ENCODE results near the gene STON2. TPM values are rescaled to one million over a fixed set of nuclear protein-coding genes. Genes with fewer than 3 reads are reported as not detected.

Gene STON2
- total RNA-seq, 1 experiment from 2014 or later = 12.3 TPM

- DNase-seq = no peak
- ChIA-PET CTCF (no interaction called here), POLR2A (ENCODE audit: unreplicated experiment) (no interaction called here)
- no peak for ATAC-seq
- Histone ChIP-seq H3K4me2 (ENCODE audit: low read length) (no peak overlapping the region), H3K4me3 (ENCODE audit: low read length) (no peak overlapping the region), H3K4me1 (ENCODE audit: insufficient read depth, low read length) (no peaks in the 10 kb centered on the region), H3K27ac (ENCODE audit: low read length) (no peak overlapping the region), H3K9ac (ENCODE audit: low read length) (no peak overlapping the region), H3K9me3 (ENCODE audit: low read length) (no peaks in the 10 kb centered on the region), H4K20me1 (ENCODE audit: low read length) (no peaks in the 10 kb centered on the region), H2AFZ (ENCODE audit: low read length) (no peak overlapping the region), H3K36me3 (ENCODE audit: low read depth, low read length) (no peaks in the 10 kb centered on the region), H3K9me2 (replicated peaks; ENCODE audit: low read length) (no peaks in the 10 kb centered on the region), H3F3A (ENCODE audit: low read length, unreplicated experiment) (no peaks in the 10 kb centered on the region), H3K27me3 (ENCODE audit: low read length) (no peaks in the 10 kb centered on the region), H3K79me2 (ENCODE audit: low read length) (no peaks in the 10 kb centered on the region)
- BruUV-seq (replicated peaks) = no TSS peak
- TF ChIP-seq, protein P1, sequence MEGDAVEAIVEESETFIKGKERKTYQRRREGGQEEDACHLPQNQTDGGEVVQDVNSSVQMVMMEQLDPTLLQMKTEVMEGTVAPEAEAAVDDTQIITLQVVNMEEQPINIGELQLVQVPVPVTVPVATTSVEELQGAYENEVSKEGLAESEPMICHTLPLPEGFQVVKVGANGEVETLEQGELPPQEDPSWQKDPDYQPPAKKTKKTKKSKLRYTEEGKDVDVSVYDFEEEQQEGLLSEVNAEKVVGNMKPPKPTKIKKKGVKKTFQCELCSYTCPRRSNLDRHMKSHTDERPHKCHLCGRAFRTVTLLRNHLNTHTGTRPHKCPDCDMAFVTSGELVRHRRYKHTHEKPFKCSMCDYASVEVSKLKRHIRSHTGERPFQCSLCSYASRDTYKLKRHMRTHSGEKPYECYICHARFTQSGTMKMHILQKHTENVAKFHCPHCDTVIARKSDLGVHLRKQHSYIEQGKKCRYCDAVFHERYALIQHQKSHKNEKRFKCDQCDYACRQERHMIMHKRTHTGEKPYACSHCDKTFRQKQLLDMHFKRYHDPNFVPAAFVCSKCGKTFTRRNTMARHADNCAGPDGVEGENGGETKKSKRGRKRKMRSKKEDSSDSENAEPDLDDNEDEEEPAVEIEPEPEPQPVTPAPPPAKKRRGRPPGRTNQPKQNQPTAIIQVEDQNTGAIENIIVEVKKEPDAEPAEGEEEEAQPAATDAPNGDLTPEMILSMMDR (conservative IDR thresholded peaks at IDR 0.05; ENCODE audit: low read depth, low read length) = no peak
- TF ChIP-seq EZH2 (IDR thresholded peaks at IDR 0.05; ENCODE audit: low read length, unreplicated experiment) (no peak), EZH2phosphoT487 (IDR thresholded peaks at IDR 0.05; ENCODE audit: borderline replicate concordance, low read length) (no peak)
- intact Hi-C loops (cut with micrococcal nuclease) = no loop called here
Observed at GRCh38 chr14:81429028-81429427, 28.9 kb upstream of the STON2 start.

DNA sequence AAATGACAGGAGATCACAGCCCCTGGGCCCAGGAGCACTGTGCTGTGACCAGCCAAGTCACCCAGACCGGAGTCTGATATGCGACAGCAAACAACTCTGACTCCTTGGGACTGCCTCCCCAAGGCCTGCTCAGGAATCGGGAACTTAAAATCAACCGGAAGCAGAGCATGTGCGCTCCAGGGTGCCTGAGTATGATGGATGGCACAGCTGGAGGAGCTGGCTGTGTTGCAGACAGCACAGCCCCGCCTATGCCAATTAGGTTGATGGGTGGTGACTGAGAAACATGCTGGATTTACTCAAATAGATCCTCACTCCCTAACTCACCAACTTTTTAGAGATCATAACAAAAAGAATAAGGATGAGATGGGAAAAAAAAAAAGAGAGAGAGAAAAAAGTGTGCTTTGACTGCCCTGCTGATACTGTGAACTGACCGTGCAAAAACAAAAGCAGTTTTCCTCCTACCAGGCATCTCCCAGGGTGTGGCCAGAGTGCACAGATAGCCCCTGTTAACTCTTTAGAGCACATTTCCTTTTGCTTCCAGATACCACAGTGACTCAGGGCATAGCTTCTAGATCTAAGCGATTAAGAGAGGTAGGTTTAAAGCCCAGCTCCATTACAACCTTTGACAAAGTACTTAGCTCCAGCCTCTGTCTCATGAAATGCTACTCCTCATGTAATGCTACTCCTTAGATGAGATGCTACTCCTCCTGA lies 27.4 kb upstream of the STON2 start:
- no peak overlapping the region for H3K4me2 ChIP-seq (ENCODE audit: low read length)
- no TSS peak for BruUV-seq (replicated peaks)
- no peaks in the 10 kb centered on the region for H4K20me1 ChIP-seq (ENCODE audit: low read length)
- no peaks in the 10 kb centered on the region for H3K4me1 ChIP-seq (ENCODE audit: insufficient read depth, low read length)
- TF ChIP-seq, protein P1 (conservative IDR thresholded peaks at IDR 0.05; ENCODE audit: low read depth, low read length) = no peak
- TF ChIP-seq EZH2 (IDR thresholded peaks at IDR 0.05; ENCODE audit: low read length, unreplicated experiment) (no peak), EZH2phosphoT487 (IDR thresholded peaks at IDR 0.05; ENCODE audit: borderline replicate concordance, low read length) (no peak)
- H3K27ac ChIP-seq (ENCODE audit: low read length) = no peak overlapping the region
- ATAC-seq = no peak
- no peaks in the 10 kb centered on the region for H3F3A ChIP-seq (ENCODE audit: low read length, unreplicated experiment)
- H3K9ac ChIP-seq (ENCODE audit: low read length) = no peak overlapping the region
- CTCF ChIA-PET = no interaction called here
- H3K36me3 ChIP-seq (ENCODE audit: low read depth, low read length) = no peaks in the 10 kb centered on the region
- no peaks in the 10 kb centered on the region for H3K9me3 ChIP-seq (ENCODE audit: low read length)
- no peak overlapping the region for H3K4me3 ChIP-seq (ENCODE audit: low read length)
- no peak overlapping the region for H2AFZ ChIP-seq (ENCODE audit: low read length)
- intact Hi-C loops (cut with micrococcal nuclease) = no loop called here
- no peaks in the 10 kb centered on the region for H3K79me2 ChIP-seq (ENCODE audit: low read length)
- peak; percentile 11 for DNase-seq
- no peaks in the 10 kb centered on the region for H3K9me2 ChIP-seq (replicated peaks; ENCODE audit: low read length)
- POLR2A ChIA-PET (ENCODE audit: unreplicated experiment) = no interaction called here
- no peaks in the 10 kb centered on the region for H3K27me3 ChIP-seq (ENCODE audit: low read length)

- ATAC-seq = no peak
Observed at GRCh38 chr14:81423504-81423903, 23.4 kb upstream of the STON2 start.

More at GRCh38 chr14:81423504-81423903, 23.4 kb upstream of the STON2 start:
- intact Hi-C loops (cut with micrococcal nuclease) = no loop called here
- CTCF ChIA-PET = no interaction called here
- H4K20me1 ChIP-seq (ENCODE audit: low read length) = no peaks in the 10 kb centered on the region
- H3K9me2 ChIP-seq (replicated peaks; ENCODE audit: low read length) = no peaks in the 10 kb centered on the region
- TF ChIP-seq EZH2phosphoT487 (IDR thresholded peaks at IDR 0.05; ENCODE audit: borderline replicate concordance, low read length) (no peak), EZH2 (IDR thresholded peaks at IDR 0.05; ENCODE audit: low read length, unreplicated experiment) (no peak)
- TF ChIP-seq, protein P1 (conservative IDR thresholded peaks at IDR 0.05; ENCODE audit: low read depth, low read length) = no peak
- no peak for DNase-seq
- H2AFZ ChIP-seq (ENCODE audit: low read length) = no peak overlapping the region
- no peak overlapping the region for H3K9ac ChIP-seq (ENCODE audit: low read length)
- H3K79me2 ChIP-seq (ENCODE audit: low read length) = no peaks in the 10 kb centered on the region
- H3K4me2 ChIP-seq (ENCODE audit: low read length) = no peak overlapping the region
- POLR2A ChIA-PET (ENCODE audit: unreplicated experiment) = no interaction called here
- H3K36me3 ChIP-seq (ENCODE audit: low read depth, low read length) = no peaks in the 10 kb centered on the region
- BruUV-seq (replicated peaks) = no TSS peak
- no peaks in the 10 kb centered on the region for H3K9me3 ChIP-seq (ENCODE audit: low read length)
- no peak overlapping the region for H3K27ac ChIP-seq (ENCODE audit: low read length)
- H3K27me3 ChIP-seq (ENCODE audit: low read length) = no peaks in the 10 kb centered on the region
- no peak overlapping the region for H3K4me3 ChIP-seq (ENCODE audit: low read length)
- no peaks in the 10 kb centered on the region for H3F3A ChIP-seq (ENCODE audit: low read length, unreplicated experiment)
- no peaks in the 10 kb centered on the region for H3K4me1 ChIP-seq (ENCODE audit: insufficient read depth, low read length)
